ENCODE results near the gene IGSF9B. TPM values are rescaled to one million over a fixed set of nuclear protein-coding genes. Genes with fewer than 3 reads are reported as not detected.

IGSF9B gene
- total RNA-seq, 1 donor from 2014 or later = 13.1 TPM

- Mint-ChIP-seq H3K36me3 (ENCODE audit: low read depth, unreplicated experiment) (peaks cover 9% of the 10 kb centered on the region), H3K27ac (ENCODE audit: unreplicated experiment) (no peak overlapping the region), H3K4me3 (ENCODE audit: unreplicated experiment) (no peak overlapping the region), H3K27me3 (ENCODE audit: low read depth, unreplicated experiment) (no peaks in the 10 kb centered on the region), H3K4me1 (ENCODE audit: low read depth, unreplicated experiment) (peaks cover 18% of the 10 kb centered on the region), H3K9me3 (ENCODE audit: unreplicated experiment) (no peaks in the 10 kb centered on the region)
- no peak overlapping the region for H3K27ac ChIP-seq (ENCODE audit: low read depth, low read length)
- H3K9me3 ChIP-seq (ENCODE audit: insufficient read depth, low read depth, low read length) = no peaks in the 10 kb centered on the region
- DNase-seq (ENCODE audit: low read depth) (no peak), FAIRE-seq (no peak)
- H3K4me2 ChIP-seq (ENCODE audit: low read length) = no peak overlapping the region
- no peaks in the 10 kb centered on the region for H3K79me2 ChIP-seq (ENCODE audit: insufficient read depth, low read length)
- H3K9ac ChIP-seq (ENCODE audit: low read length) = no peak overlapping the region
- no peak for TF ChIP-seq EZH2 (IDR thresholded peaks at IDR 0.05; ENCODE audit: insufficient read depth, low read length)
- TF ChIP-seq, protein P1, sequence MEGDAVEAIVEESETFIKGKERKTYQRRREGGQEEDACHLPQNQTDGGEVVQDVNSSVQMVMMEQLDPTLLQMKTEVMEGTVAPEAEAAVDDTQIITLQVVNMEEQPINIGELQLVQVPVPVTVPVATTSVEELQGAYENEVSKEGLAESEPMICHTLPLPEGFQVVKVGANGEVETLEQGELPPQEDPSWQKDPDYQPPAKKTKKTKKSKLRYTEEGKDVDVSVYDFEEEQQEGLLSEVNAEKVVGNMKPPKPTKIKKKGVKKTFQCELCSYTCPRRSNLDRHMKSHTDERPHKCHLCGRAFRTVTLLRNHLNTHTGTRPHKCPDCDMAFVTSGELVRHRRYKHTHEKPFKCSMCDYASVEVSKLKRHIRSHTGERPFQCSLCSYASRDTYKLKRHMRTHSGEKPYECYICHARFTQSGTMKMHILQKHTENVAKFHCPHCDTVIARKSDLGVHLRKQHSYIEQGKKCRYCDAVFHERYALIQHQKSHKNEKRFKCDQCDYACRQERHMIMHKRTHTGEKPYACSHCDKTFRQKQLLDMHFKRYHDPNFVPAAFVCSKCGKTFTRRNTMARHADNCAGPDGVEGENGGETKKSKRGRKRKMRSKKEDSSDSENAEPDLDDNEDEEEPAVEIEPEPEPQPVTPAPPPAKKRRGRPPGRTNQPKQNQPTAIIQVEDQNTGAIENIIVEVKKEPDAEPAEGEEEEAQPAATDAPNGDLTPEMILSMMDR (IDR thresholded peaks at IDR 0.05; ENCODE audit: insufficient read depth, low read depth, low read length) = no peak
- no peak overlapping the region for H3K4me3 ChIP-seq (ENCODE audit: insufficient read depth, low read depth, low read length)
- no peak overlapping the region for H2AFZ ChIP-seq (ENCODE audit: low read depth, low read length)
- H3K36me3 ChIP-seq (ENCODE audit: insufficient read depth, low read length) = no peaks in the 10 kb centered on the region
- H3K4me1 ChIP-seq (ENCODE audit: insufficient read depth, low read length) = no peaks in the 10 kb centered on the region
- no peaks in the 10 kb centered on the region for H3K27me3 ChIP-seq (ENCODE audit: insufficient read depth, low read length)
- H4K20me1 ChIP-seq (ENCODE audit: insufficient read depth, low read length) = no peaks in the 10 kb centered on the region
These were observed 58.0 kb downstream of the IGSF9B start for GRCh38 chr11:133898770-133899115.

GRCh38 chr11:133898031-133898769 lies 58.6 kb downstream of the IGSF9B start:
- H3K27ac ChIP-seq (ENCODE audit: low read depth, low read length) = no peak overlapping the region
- TF ChIP-seq, protein P1 (IDR thresholded peaks at IDR 0.05; ENCODE audit: insufficient read depth, low read depth, low read length) = no peak
- TF ChIP-seq EZH2 (IDR thresholded peaks at IDR 0.05; ENCODE audit: insufficient read depth, low read length) = no peak
- peak overlapping the region; percentile 71 for H3K27ac Mint-ChIP-seq (ENCODE audit: unreplicated experiment)
- H3K4me1 Mint-ChIP-seq (ENCODE audit: low read depth, unreplicated experiment) = peaks cover 18% of the 10 kb centered on the region
- H3K4me1 ChIP-seq (ENCODE audit: insufficient read depth, low read length) = no peaks in the 10 kb centered on the region
- no peak overlapping the region for H3K4me3 Mint-ChIP-seq (ENCODE audit: unreplicated experiment)
- no peaks in the 10 kb centered on the region for H3K9me3 Mint-ChIP-seq (ENCODE audit: unreplicated experiment)
- H3K36me3 ChIP-seq (ENCODE audit: insufficient read depth, low read length) = no peaks in the 10 kb centered on the region
- no peak overlapping the region for H3K4me3 ChIP-seq (ENCODE audit: insufficient read depth, low read depth, low read length)
- no peaks in the 10 kb centered on the region for H3K27me3 Mint-ChIP-seq (ENCODE audit: low read depth, unreplicated experiment)
- no peak for DNase-seq (ENCODE audit: low read depth)
- no peak overlapping the region for H3K9ac ChIP-seq (ENCODE audit: low read length)
- H2AFZ ChIP-seq (ENCODE audit: low read depth, low read length) = no peak overlapping the region
- H3K27me3 ChIP-seq (ENCODE audit: insufficient read depth, low read length) = no peaks in the 10 kb centered on the region
- no peak for FAIRE-seq
- H3K4me2 ChIP-seq (ENCODE audit: low read length) = no peak overlapping the region
- H3K79me2 ChIP-seq (ENCODE audit: insufficient read depth, low read length) = no peaks in the 10 kb centered on the region
- no peaks in the 10 kb centered on the region for H4K20me1 ChIP-seq (ENCODE audit: insufficient read depth, low read length)
- H3K9me3 ChIP-seq (ENCODE audit: insufficient read depth, low read depth, low read length) = no peaks in the 10 kb centered on the region
- peaks cover 9% of the 10 kb centered on the region for H3K36me3 Mint-ChIP-seq (ENCODE audit: low read depth, unreplicated experiment)

DNA sequence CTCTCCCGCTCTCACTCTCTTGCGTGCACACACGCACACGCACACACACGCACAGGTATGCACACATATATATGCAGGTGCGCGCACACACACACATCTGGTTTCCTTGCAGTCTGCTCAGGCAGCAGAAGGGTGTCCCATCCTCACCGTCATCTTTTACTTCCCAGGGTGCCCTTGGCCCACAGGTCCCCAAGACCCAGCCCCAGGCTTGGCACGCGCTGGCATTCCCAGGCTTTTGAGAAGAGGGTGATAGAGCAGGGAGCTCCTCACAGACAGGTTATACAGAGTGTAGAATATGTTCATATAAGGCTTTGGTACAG lies 59.5 kb downstream of the IGSF9B start:
- Histone ChIP-seq H2AFZ (ENCODE audit: low read depth, low read length) (no peak overlapping the region), H3K4me1 (ENCODE audit: insufficient read depth, low read length) (no peaks in the 10 kb centered on the region), H3K4me2 (ENCODE audit: low read length) (no peak overlapping the region), H3K79me2 (ENCODE audit: insufficient read depth, low read length) (no peaks in the 10 kb centered on the region), H4K20me1 (ENCODE audit: insufficient read depth, low read length) (no peaks in the 10 kb centered on the region), H3K27ac (ENCODE audit: low read depth, low read length) (no peak overlapping the region), H3K4me3 (ENCODE audit: insufficient read depth, low read depth, low read length) (no peak overlapping the region), H3K27me3 (ENCODE audit: insufficient read depth, low read length) (no peaks in the 10 kb centered on the region), H3K36me3 (ENCODE audit: insufficient read depth, low read length) (no peaks in the 10 kb centered on the region), H3K9me3 (ENCODE audit: insufficient read depth, low read depth, low read length) (no peaks in the 10 kb centered on the region), H3K9ac (ENCODE audit: low read length) (no peak overlapping the region)
- FAIRE-seq (no peak), DNase-seq (ENCODE audit: low read depth) (no peak)
- H3K4me1 Mint-ChIP-seq (ENCODE audit: low read depth, unreplicated experiment) = peaks cover 19% of the 10 kb centered on the region
- peaks cover 3% of the 10 kb centered on the region for H3K27me3 Mint-ChIP-seq (ENCODE audit: low read depth, unreplicated experiment)
- no peak overlapping the region for H3K27ac Mint-ChIP-seq (ENCODE audit: unreplicated experiment)
- TF ChIP-seq, protein P1 (IDR thresholded peaks at IDR 0.05; ENCODE audit: insufficient read depth, low read depth, low read length) = no peak
- no peak for TF ChIP-seq EZH2 (IDR thresholded peaks at IDR 0.05; ENCODE audit: insufficient read depth, low read length)
- H3K4me3 Mint-ChIP-seq (ENCODE audit: unreplicated experiment) = no peak overlapping the region
- H3K36me3 Mint-ChIP-seq (ENCODE audit: low read depth, unreplicated experiment) = peaks cover 9% of the 10 kb centered on the region
- H3K9me3 Mint-ChIP-seq (ENCODE audit: unreplicated experiment) = no peaks in the 10 kb centered on the region
